C4-2B (cell line): Measurements from ENCODE around the gene STMP1.

Experiments
- CTCF ChIP-seq: fragments of 450-650 bp; conservative IDR thresholded peaks from 2 replicates; pipeline ENCODE4 v1.5.1; 2017; ENCODE audit warnings: mild to moderate bottlenecking
- ZFX ChIP-seq: fragments of 450-650 bp; IDR thresholded peaks from 2 replicates; pipeline ENCODE4 v1.6.1; 2017

GRCh38 chr7:135658564-135658963 lies 3.8 kb upstream of the STMP1 start:
- TF ChIP-seq CTCF: no peak
- TF ChIP-seq ZFX: no peak
